Ishikawa (cell line): ENCODE data around the gene PRSS33.
A peak's percentile ranks its signal among the peaks of the same experiment; 100 is the strongest.

Experiments
- CEBPB ChIP-seq: IDR thresholded peaks from 2 replicates; pipeline ENCODE4 v1.6.1; 2012
- CREB1 ChIP-seq: IDR thresholded peaks from 2 replicates; pipeline ENCODE4 v1.6.1; 2012; ENCODE audit warnings: low read depth
- EGR1 ChIP-seq: IDR thresholded peaks from 2 replicates; pipeline ENCODE4 v1.6.1; 2012
- EP300 ChIP-seq: IDR thresholded peaks from 2 replicates; pipeline ENCODE4 v1.6.1; 2012; ENCODE audit warnings: borderline replicate concordance
- FOXM1 ChIP-seq: IDR thresholded peaks from 2 replicates; pipeline ENCODE4 v1.6.1; 2012; ENCODE audit warnings: low read depth, borderline replicate concordance
- MAX ChIP-seq: IDR thresholded peaks from 2 replicates; pipeline ENCODE4 v1.6.1; 2012
- NFIC ChIP-seq: IDR thresholded peaks from 2 replicates; pipeline ENCODE4 v1.6.1; 2012
- RAD21 ChIP-seq: IDR thresholded peaks from 2 replicates; pipeline ENCODE4 v1.6.1; 2012; ENCODE audit warnings: low read depth
- REST ChIP-seq: IDR thresholded peaks from 2 replicates; pipeline ENCODE4 v1.6.1; 2012; ENCODE audit warnings: low read depth, mild to moderate bottlenecking
- TAF1 ChIP-seq: IDR thresholded peaks from 2 replicates; pipeline ENCODE4 v1.6.1; 2012; ENCODE audit warnings: low read depth, mild to moderate bottlenecking
- TCF12 ChIP-seq: IDR thresholded peaks from 2 replicates; pipeline ENCODE4 v1.6.1; 2012; ENCODE audit warnings: low read depth
- TEAD4 ChIP-seq: IDR thresholded peaks from 2 replicates; pipeline ENCODE4 v1.6.1; 2012
- USF1 ChIP-seq: IDR thresholded peaks from 2 replicates; pipeline ENCODE4 v1.6.1; 2012
- YY1 ChIP-seq: IDR thresholded peaks from 2 replicates; pipeline ENCODE4 v1.6.1; 2012; ENCODE audit warnings: low read depth
- ZBTB7A ChIP-seq: IDR thresholded peaks from 2 replicates; pipeline ENCODE4 v1.6.1; 2012; ENCODE audit warnings: low read depth

PRSS33 gene

GRCh38 chr16:2828876-2829430, 41.6 kb upstream of the PRSS33 start:
- TF ChIP-seq CEBPB, result no peak
- TF ChIP-seq EGR1, result no peak
- no peak for TF ChIP-seq YY1
- TF ChIP-seq MAX, result no peak
- no peak for TF ChIP-seq RAD21
- TF ChIP-seq USF1, result no peak
- TF ChIP-seq REST, result no peak
- TF ChIP-seq TCF12, result no peak
- TF ChIP-seq ZBTB7A, result no peak
- TF ChIP-seq CREB1, result no peak
- TF ChIP-seq NFIC, result no peak
- no peak for TF ChIP-seq TEAD4
- TF ChIP-seq TAF1, result no peak
- TF ChIP-seq FOXM1, result no peak
- no peak for TF ChIP-seq EP300

GRCh38 chr16:2828521-2828840, 41.1 kb upstream of the PRSS33 start:
- TF ChIP-seq NFIC, result no peak
- no peak for TF ChIP-seq TAF1
- TF ChIP-seq MAX, result no peak
- no peak for TF ChIP-seq ZBTB7A
- TF ChIP-seq CREB1, result no peak
- no peak for TF ChIP-seq CEBPB
- TF ChIP-seq TCF12, result no peak
- no peak for TF ChIP-seq REST
- TF ChIP-seq YY1, result no peak
- no peak for TF ChIP-seq FOXM1
- no peak for TF ChIP-seq RAD21
- TF ChIP-seq USF1, result no peak
- TF ChIP-seq TEAD4, result no peak

- TF ChIP-seq REST (peak; percentile 86), TAF1 (no peak)
These were observed 40.6 kb upstream of the PRSS33 start for GRCh38 chr16:2827831-2828520.

GRCh38 chr16:2827374-2827791, 40.0 kb upstream of the PRSS33 start:
- TF ChIP-seq TEAD4 (no peak), RAD21 (no peak), USF1 (no peak), ZBTB7A (no peak), CEBPB (no peak), REST (no peak)
